Spleen (tissue), 11 donors: ENCODE results near the gene MYPOP. TPM values are rescaled to one million over a fixed set of nuclear protein-coding genes. Genes with fewer than 3 reads are reported as not detected.

Source experiments
- DNase-seq: peaks from one replicate; pipeline ENCODE4 v3.0.0-alpha.2; 2020
- H3K27ac ChIP-seq, 8 donors: fragments of 200-600 bp; sonication (generic) in 7 of 8; 1 replicate in 4 of 8; 2 replicates in 4 of 8; pipeline versions ENCODE4 v1.5.0 to v1.8.0; 2016 to 2021; ENCODE audit warnings: inconsistent platforms in 4 of 8, mild to moderate bottlenecking in 4 of 8, moderate library complexity in 1 of 8
- H3K27me3 ChIP-seq, 7 donors: fragments of 200-600 bp; sonication (generic) in 6 of 7; replicated peaks in 1 of 7; 1 replicate in 4 of 7; 2 replicates in 3 of 7; pipeline versions ENCODE4 v1.5.0 to v1.8.0; 2016 to 2021; ENCODE audit warnings: inconsistent platforms in 3 of 7, mild to moderate bottlenecking in 1 of 7
- H3K36me3 ChIP-seq, 6 donors: fragments of 200-600 bp; sonication (generic) in 5 of 6; 1 replicate in 4 of 6; 2 replicates in 2 of 6; pipeline versions ENCODE4 v1.5.0 to v1.8.0; 2016 to 2021; ENCODE audit warnings: inconsistent platforms in 2 of 6
- H3K4me1 ChIP-seq, 6 donors: fragments of 200-600 bp; sonication (generic) in 5 of 6; 1 replicate in 3 of 6; 2 replicates in 3 of 6; pipeline versions ENCODE4 v1.5.0 to v1.8.0; 2016 to 2021; ENCODE audit warnings: inconsistent platforms in 3 of 6
- H3K4me3 ChIP-seq, 8 donors: fragments of 200-600 bp; sonication (generic) in 7 of 8; 1 replicate in 4 of 8; 2 replicates in 4 of 8; pipeline versions ENCODE4 v1.5.0 to v1.8.0; 2016 to 2021; ENCODE audit warnings: inconsistent platforms in 4 of 8, mild to moderate bottlenecking in 4 of 8, moderate library complexity in 2 of 8
- H3K9me3 ChIP-seq, 8 donors: fragments of 200-600 bp; sonication (generic) in 7 of 8; 1 replicate in 4 of 8; 2 replicates in 4 of 8; pipeline versions ENCODE4 v1.5.0 to v1.8.0; 2016 to 2021; ENCODE audit warnings: inconsistent platforms in 4 of 8
- POLR2A ChIP-seq, 3 donors: fragments of 450-650 bp; IDR thresholded peaks; one replicate each; pipeline ENCODE4 v1.5.1; 2017; ENCODE audit warnings: antibody characterized with exemption in 3 of 3, mild to moderate bottlenecking in 1 of 3
- POLR2AphosphoS5 ChIP-seq, 3 donors: sonication (generic); formaldehyde crosslinking; IDR thresholded peaks; one replicate each; pipeline ENCODE4 v1.5.1; 2017; ENCODE audit warnings: antibody characterized with exemption in 3 of 3
- WGBS, 5 donors: extraction: QIAGEN DNeasy Blood & Tissue Kit in 3 of 5; methylation state at CpG; one replicate each; pipeline versions ENCODE4 v1.1.5 to v1.1.7; 2013 to 2018; 5-methylcytosine and 5-hydroxymethylcytosine counted together
- intact Hi-C: fragments of 100-400 bp; cut with DNase I; formaldehyde crosslinking; loops from one replicate; pipeline ENCODE4 v1.15.0; 2023; ENCODE audit warnings: low total_unique reads
- polyA plus RNA-seq, 3 donors: library from polyadenylated mRNA; stranded (reverse); fragments of 200-250 nt; gene quantifications; one replicate each; pipeline ENCODE4 v1.2.1, GENCODE V29; 2013
- total RNA-seq, 7 donors: library from RNA; depleted of rRNA in 3 of 7; stranded (reverse); fragments of >200 nt in 3 of 7; fragmentation: NEBNext Ultra II Directional in 4 of 7; extraction: Animal tissue kit (Norgen Biotek cat#: 25700) in 4 of 7; gene quantifications; one replicate each; pipeline versions ENCODE4 v1.1.0 to v1.2.1, GENCODE V29; 2016 to 2021
- TF ChIP-seq, protein P1 (sequence below), 11 experiments: fragments of 200-600 bp in 7 of 11; fragments of 450-650 bp in 4 of 11; sonication (generic) in 4 of 11; IDR thresholded peaks in 8 of 11; conservative IDR thresholded peaks in 3 of 11; 1 replicate in 7 of 11; 2 replicates in 4 of 11; pipeline versions ENCODE4 v1.4.0 to v1.8.0; 2016 to 2021; ENCODE audit warnings: antibody characterized with exemption in 11 of 11, inconsistent platforms in 4 of 11, mild to moderate bottlenecking in 1 of 11
- donor health status: healthy with polysubstance abuse.
- donor health status: DM: no; HTN: no; CAD: no; lungs with moderate emphysema.
- donor health status: DM: no; HTN: no; CAD: no.
- donor health status: Bipolar disorder and iron deficiency.
- donor health status: healthy.
- donor health status: DM: no; HTN: no; CAD: no.
- donor health status: DM: yes; HTN: yes; CAD: no.

MYPOP gene
- total and polyA plus RNA-seq, 10 donors: 5.1 to 13.2 (median 9.5) TPM

DNA sequence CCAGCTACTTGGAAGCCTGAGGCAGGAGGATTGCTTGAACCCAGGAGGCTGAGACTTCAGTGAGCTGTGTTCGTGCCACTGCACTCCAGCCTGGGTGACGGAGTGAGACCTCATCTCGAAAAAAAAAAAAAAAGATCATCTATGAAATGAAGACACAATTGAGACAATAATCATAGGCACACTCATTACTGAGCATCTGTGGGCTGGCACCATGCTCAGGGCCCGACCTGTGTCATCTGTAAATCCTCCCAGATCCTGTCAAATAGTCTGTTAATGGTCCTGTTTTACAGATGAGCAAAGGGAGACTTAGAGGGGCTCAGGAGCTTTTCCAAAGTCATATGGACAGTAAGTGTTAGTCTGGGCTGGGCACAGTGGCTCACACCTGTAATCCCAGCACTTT is 16.3 kb upstream of the MYPOP start:
- Histone ChIP-seq H3K27ac (no peak overlapping the region), H3K36me3 (no peaks in the 10 kb centered on the region), H3K27me3 (peaks cover 0 to 49% (median 0%) of the 10 kb centered on the region in 7 donors), H3K4me3 (no peak overlapping the region), H3K4me1 (no peaks in the 10 kb centered on the region), H3K9me3 (no peaks in the 10 kb centered on the region)
- WGBS, 5 donors: 60 to 84% (median 73%) methylated on average over 4 of the region's 4 CpGs
- no peak for DNase-seq
- no peak for TF ChIP-seq POLR2A (IDR thresholded peaks at IDR 0.05)
- TF ChIP-seq, protein P1, sequence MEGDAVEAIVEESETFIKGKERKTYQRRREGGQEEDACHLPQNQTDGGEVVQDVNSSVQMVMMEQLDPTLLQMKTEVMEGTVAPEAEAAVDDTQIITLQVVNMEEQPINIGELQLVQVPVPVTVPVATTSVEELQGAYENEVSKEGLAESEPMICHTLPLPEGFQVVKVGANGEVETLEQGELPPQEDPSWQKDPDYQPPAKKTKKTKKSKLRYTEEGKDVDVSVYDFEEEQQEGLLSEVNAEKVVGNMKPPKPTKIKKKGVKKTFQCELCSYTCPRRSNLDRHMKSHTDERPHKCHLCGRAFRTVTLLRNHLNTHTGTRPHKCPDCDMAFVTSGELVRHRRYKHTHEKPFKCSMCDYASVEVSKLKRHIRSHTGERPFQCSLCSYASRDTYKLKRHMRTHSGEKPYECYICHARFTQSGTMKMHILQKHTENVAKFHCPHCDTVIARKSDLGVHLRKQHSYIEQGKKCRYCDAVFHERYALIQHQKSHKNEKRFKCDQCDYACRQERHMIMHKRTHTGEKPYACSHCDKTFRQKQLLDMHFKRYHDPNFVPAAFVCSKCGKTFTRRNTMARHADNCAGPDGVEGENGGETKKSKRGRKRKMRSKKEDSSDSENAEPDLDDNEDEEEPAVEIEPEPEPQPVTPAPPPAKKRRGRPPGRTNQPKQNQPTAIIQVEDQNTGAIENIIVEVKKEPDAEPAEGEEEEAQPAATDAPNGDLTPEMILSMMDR (IDR thresholded peaks at IDR 0.05 in 8 of 11, conservative IDR thresholded peaks at IDR 0.05 in 3 of 11): no peak
- TF ChIP-seq POLR2AphosphoS5 (IDR thresholded peaks at IDR 0.05): no peak
- intact Hi-C loops: no loop called here

DNA sequence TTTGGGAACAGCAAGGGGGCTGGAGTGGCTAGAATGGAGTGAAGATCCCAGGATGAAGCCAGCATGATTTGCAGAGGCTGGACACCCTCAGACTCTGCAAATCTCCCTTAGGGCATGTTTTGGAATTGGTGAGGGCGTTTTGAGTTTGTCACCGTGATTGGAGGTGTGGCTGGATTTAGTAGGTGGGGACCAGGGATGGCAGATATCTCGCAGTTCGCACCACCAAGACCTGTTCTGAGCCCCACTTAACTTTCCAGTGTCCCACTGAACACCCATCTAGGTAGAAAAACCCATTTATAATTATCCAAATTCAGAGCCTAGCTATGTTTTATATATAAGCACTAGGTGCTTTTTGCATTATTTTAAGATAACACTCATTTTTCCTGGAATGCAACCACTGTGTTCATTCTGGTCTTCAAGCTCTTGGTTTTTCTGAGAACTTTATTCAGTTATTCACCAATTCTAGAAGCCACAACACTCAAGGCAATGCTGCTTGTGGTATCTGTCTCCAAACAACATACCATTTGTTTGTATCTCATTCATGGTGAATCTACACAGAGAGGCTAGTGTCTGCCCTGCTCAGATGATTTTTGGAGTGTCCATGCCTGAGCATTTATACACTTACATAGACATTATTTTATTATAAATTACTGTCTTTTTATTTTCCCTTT is 15.1 kb upstream of the MYPOP start:
- peaks cover 0 to 61% (median 0%) of the 10 kb centered on the region in 7 donors for H3K27me3 ChIP-seq
- 53 to 81% (median 70%) methylated on average over 4 of the region's 4 CpGs for WGBS, 5 donors
- TF ChIP-seq POLR2A (IDR thresholded peaks at IDR 0.05): no peak
- no peak for TF ChIP-seq POLR2AphosphoS5 (IDR thresholded peaks at IDR 0.05)
- no peak overlapping the region for H3K27ac ChIP-seq
- no peak for DNase-seq
- no peaks in the 10 kb centered on the region for H3K4me1 ChIP-seq
- intact Hi-C loops: no loop called here
- H3K36me3 ChIP-seq: no peaks in the 10 kb centered on the region
- H3K9me3 ChIP-seq: no peaks in the 10 kb centered on the region
- no peak overlapping the region for H3K4me3 ChIP-seq

DNA sequence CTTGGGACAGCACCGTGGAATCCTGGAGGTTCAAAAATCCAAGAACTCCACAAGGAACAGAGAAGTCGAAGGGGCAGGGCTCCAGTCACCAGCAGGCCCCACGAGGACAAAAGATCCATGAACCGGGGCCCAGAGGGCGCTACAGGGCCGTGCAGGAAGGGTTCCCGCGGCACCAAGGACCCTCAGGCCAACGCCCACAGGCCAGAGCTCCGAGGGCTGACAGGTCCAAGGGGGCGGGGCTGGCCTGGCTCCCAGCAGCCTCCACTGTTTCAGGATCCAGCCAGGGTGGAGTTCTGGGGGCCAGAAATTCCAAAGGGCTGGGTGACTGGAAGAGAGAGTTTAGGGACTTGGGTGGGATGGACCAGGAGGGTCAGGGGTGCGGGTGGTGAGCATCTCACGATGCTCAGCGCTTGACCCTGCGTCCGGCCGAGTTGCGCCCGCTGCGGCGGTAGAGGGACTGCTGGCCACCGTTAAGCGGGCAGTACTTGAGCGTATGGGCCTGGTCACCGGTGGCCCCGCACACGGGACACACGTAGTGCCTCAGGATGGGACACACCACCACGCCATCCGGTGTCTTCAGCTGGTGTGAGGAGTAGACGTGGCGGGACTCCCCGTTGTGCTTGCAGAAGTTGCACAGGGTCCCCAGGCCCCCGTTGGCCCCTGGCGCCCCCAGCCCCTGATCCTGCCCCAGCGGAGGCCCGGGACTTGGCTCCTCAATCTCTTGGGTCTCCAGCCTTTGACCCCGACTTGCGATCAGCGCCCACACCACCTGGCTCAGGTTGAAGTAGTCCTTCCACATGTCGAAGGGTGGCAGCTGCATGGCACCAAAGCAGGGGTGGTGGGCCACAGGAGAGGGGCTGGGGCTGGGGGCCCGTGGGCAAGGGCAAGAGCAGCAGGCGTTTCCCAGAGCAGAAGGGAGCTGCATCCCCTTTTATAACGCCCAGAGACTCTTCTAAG is 11.7 kb upstream of the MYPOP start, which contains the start of gene NANOS2:
Gene NANOS2 (minus strand): TSS at position 905 of the 957 bp plus-strand sequence. CDS start 85 bp downstream, at position 820.
- TF ChIP-seq, protein P1 (IDR thresholded peaks at IDR 0.05 in 8 of 11, conservative IDR thresholded peaks at IDR 0.05 in 3 of 11): no peak
- TF ChIP-seq POLR2A (IDR thresholded peaks at IDR 0.05): no peak
- TF ChIP-seq POLR2AphosphoS5 (IDR thresholded peaks at IDR 0.05): no peak
- intact Hi-C loops: no loop called here
- Histone ChIP-seq H3K27ac (no peak within 1 kb of the TSS), H3K4me3 (no peak within 1 kb of the TSS), H3K27me3 (peaks cover 0 to 64% (median 0%) of the 10 kb centered on the region in 7 donors), H3K9me3 (no peaks in the 10 kb centered on the region), H3K36me3 (no peaks in the 10 kb centered on the region), H3K4me1 (no peaks in the 10 kb centered on the region)
- DNase-seq: no peak
- 49 to 67% (median 59%) methylated on average over 31 to 44 of the region's 44 CpGs for WGBS, 5 donors

DNA sequence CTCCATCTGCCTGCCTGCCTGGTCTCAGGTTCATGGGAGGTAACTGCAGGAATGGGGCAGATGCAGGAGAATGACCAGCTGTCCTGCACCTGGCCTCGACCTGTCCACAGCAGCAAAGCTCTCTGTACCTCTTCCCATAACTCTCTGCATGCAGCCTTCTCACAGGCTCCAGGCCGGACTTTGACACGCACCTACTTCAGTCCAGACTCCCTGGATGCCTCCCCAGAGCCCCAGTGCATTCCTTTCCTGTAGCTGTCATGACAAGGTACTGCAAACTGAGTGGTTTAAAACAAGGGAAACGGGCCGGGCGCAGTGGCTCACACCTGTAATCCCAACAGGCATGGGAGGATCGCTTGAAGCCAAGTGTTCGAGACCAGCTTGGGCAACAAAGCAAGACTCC is 8.9 kb upstream of the MYPOP start:
- Histone ChIP-seq H3K4me1 (no peaks in the 10 kb centered on the region), H3K36me3 (no peaks in the 10 kb centered on the region), H3K27me3 (peaks cover 0 to 53% (median 0%) of the 10 kb centered on the region in 7 donors), H3K9me3 (no peaks in the 10 kb centered on the region), H3K4me3 (no peak overlapping the region), H3K27ac (no peak overlapping the region)
- intact Hi-C loops: no loop called here
- WGBS, 5 donors: 66 to 86% (median 82%) methylated on average over 8 of the region's 8 CpGs
- no peak for DNase-seq
- TF ChIP-seq POLR2AphosphoS5 (IDR thresholded peaks at IDR 0.05) (no peak), POLR2A (IDR thresholded peaks at IDR 0.05) (no peak)
- TF ChIP-seq, protein P1 (IDR thresholded peaks at IDR 0.05 in 8 of 11, conservative IDR thresholded peaks at IDR 0.05 in 3 of 11): no peak
